Muscle layer of colon (tissue), 2 donors: Measurements from ENCODE around the gene RGS6.

Experiments
- H3K27ac ChIP-seq: one replicate; pipeline ENCODE4 v1.7.0; 2013; ENCODE audit warnings: low read depth, mild to moderate bottlenecking, low read length, moderate library complexity
- H3K27me3 ChIP-seq, 2 donors: one replicate each; pipeline ENCODE4 v1.7.0; 2013; ENCODE audit warnings: low read length in 2 of 2, mild to moderate bottlenecking in 2 of 2; ENCODE audit not compliant: insufficient read depth in 2 of 2, control insufficient read depth in 1 of 2
- H3K36me3 ChIP-seq: one replicate; pipeline ENCODE4 v1.7.0; 2013; ENCODE audit warnings: mild to moderate bottlenecking, low read length; ENCODE audit not compliant: insufficient read depth
- H3K4me1 ChIP-seq: one replicate; pipeline ENCODE4 v1.7.0; 2013; ENCODE audit warnings: mild to moderate bottlenecking, low read length; ENCODE audit not compliant: insufficient read depth
- H3K4me3 ChIP-seq, 2 donors: one replicate each; pipeline ENCODE4 v1.7.0; 2013; ENCODE audit warnings: low read length in 2 of 2, low read depth in 1 of 2, mild to moderate bottlenecking in 1 of 2, moderate library complexity in 1 of 2
- H3K9ac ChIP-seq: one replicate; pipeline ENCODE4 v1.7.0; 2013; ENCODE audit warnings: low read length
- H3K9me3 ChIP-seq: one replicate; pipeline ENCODE4 v1.7.0; 2013; ENCODE audit warnings: mild to moderate bottlenecking, low read length
- donor health status: abdominal sarcoma.
- donor health status: Adenocarcinoma of cecum.

Gene RGS6

GRCh38 chr14:72023128-72024042, 91.2 kb downstream of the RGS6 start:
- no peaks in the 10 kb centered on the region for H3K36me3 ChIP-seq
- H3K4me3 ChIP-seq: no peak overlapping the region
- no peaks in the 10 kb centered on the region for H3K9me3 ChIP-seq
- no peaks in the 10 kb centered on the region for H3K4me1 ChIP-seq
- no peak overlapping the region for H3K27ac ChIP-seq
- no peaks in the 10 kb centered on the region for H3K27me3 ChIP-seq
- no peak overlapping the region for H3K9ac ChIP-seq

DNA sequence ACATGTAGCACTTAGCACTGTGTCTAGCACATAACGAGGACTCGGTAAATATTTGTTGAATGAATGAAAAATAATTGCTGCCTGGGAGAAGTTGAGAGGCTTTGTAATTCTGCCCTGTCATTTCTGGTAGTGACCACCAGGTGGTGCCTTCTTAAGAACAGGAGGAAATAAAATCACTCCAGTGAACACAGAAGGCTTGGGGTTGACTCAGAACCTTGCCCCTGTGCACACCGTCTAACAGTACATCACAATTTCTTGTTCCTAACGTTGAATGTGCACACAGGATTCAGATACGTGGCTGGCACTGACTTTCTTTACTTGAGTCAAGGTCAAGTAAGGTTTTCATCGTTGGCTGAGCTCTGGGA, 91.8 kb downstream of the RGS6 start:
- Histone ChIP-seq H3K4me3 (no peak overlapping the region), H3K9ac (no peak overlapping the region), H3K4me1 (no peaks in the 10 kb centered on the region), H3K27me3 (no peaks in the 10 kb centered on the region), H3K27ac (no peak overlapping the region), H3K9me3 (no peaks in the 10 kb centered on the region), H3K36me3 (no peaks in the 10 kb centered on the region)

DNA sequence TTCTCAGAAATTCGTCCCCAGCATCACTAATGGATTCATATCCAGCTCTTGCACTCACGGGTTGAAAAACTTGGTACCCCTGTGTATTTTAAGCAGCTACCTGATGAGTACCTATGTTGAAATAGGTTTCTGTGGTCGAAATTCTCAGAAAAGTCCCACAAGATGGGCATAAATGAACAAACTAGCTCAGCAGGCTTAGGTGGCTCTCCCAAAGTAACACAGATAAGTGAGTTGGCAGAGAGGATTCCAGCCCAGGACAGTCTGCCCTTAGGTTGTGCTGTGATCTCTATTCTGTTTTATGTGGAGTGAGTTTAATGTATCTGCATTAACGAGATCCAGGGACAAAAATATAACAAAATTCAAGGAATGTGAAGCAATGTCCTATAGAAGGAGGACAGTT, 92.3 kb downstream of the RGS6 start:
- Histone ChIP-seq H3K4me3 (no peak overlapping the region), H3K9ac (no peak overlapping the region), H3K27me3 (no peaks in the 10 kb centered on the region), H3K27ac (no peak overlapping the region), H3K9me3 (no peaks in the 10 kb centered on the region), H3K4me1 (no peaks in the 10 kb centered on the region), H3K36me3 (no peaks in the 10 kb centered on the region)

- Histone ChIP-seq H3K36me3 (no peaks in the 10 kb centered on the region), H3K4me3 (no peak overlapping the region), H3K4me1 (no peaks in the 10 kb centered on the region), H3K9me3 (no peaks in the 10 kb centered on the region), H3K27me3 (no peaks in the 10 kb centered on the region), H3K27ac (no peak overlapping the region), H3K9ac (no peak overlapping the region)
Measured at GRCh38 chr14:72026536-72026935, 94.3 kb downstream of the RGS6 start.

- no peaks in the 10 kb centered on the region for H3K36me3 ChIP-seq
- no peak overlapping the region for H3K27ac ChIP-seq
- no peaks in the 10 kb centered on the region for H3K4me1 ChIP-seq
- no peaks in the 10 kb centered on the region for H3K27me3 ChIP-seq
- no peak overlapping the region for H3K4me3 ChIP-seq
- H3K9me3 ChIP-seq: no peaks in the 10 kb centered on the region
- no peak overlapping the region for H3K9ac ChIP-seq
Measured at GRCh38 chr14:72027061-72027460, 94.8 kb downstream of the RGS6 start.

GRCh38 chr14:72033365-72033764, 101.1 kb downstream of the RGS6 start:
- H3K4me3 ChIP-seq: no peak overlapping the region
- H3K4me1 ChIP-seq: no peaks in the 10 kb centered on the region
- no peak overlapping the region for H3K27ac ChIP-seq
- no peak overlapping the region for H3K9ac ChIP-seq
- no peaks in the 10 kb centered on the region for H3K9me3 ChIP-seq
- H3K27me3 ChIP-seq: no peaks in the 10 kb centered on the region
- no peaks in the 10 kb centered on the region for H3K36me3 ChIP-seq

DNA sequence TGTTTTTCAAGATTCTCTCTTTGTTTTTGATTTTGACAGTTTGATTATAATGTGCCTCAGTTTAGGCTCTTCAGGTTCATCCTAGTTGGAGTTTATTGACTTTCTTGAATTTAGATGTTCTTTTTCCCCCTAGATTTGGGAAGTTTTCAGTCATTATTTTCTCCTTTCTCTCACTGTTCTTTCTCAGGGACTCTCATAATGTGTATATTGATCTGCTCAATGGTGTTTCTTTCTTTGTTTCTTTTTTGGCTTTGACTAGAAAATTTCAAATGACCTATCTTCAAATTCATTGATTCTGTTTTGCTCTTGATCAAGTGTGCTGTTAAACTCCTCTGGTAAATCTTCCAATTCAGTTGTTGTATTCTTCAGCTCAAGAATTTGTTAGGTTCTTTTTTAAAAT, 108.3 kb downstream of the RGS6 start:
- Histone ChIP-seq H3K9ac (no peak overlapping the region), H3K9me3 (no peaks in the 10 kb centered on the region), H3K4me3 (no peak overlapping the region), H3K36me3 (no peaks in the 10 kb centered on the region), H3K4me1 (no peaks in the 10 kb centered on the region), H3K27me3 (no peaks in the 10 kb centered on the region), H3K27ac (no peak overlapping the region)

DNA sequence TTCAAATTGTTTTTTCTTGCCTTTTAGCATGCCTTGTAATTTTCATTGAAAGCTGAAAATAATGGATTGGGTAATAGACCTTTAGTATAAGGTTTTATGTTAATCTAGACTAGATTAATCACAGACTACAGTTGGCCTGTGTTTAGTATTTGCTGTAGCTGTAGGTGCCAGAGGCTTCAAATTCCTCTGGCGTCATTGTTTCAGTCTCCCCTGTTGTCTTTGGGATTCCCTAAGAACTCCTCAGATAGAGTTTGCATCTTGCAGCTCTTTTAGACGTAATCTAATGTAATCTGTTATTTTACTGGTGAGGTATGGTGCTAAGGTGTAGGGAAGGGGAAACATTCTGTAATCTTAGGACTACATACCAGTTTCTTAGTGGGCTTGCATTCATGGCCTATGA, 113.0 kb downstream of the RGS6 start:
- Histone ChIP-seq H3K9me3 (no peaks in the 10 kb centered on the region), H3K4me1 (no peaks in the 10 kb centered on the region), H3K27me3 (no peaks in the 10 kb centered on the region), H3K27ac (no peak overlapping the region), H3K9ac (no peak overlapping the region), H3K36me3 (no peaks in the 10 kb centered on the region), H3K4me3 (no peak overlapping the region)

- Histone ChIP-seq H3K27me3 (no peaks in the 10 kb centered on the region), H3K4me1 (no peaks in the 10 kb centered on the region), H3K36me3 (no peaks in the 10 kb centered on the region), H3K9ac (no peak overlapping the region), H3K4me3 (no peak overlapping the region), H3K9me3 (no peaks in the 10 kb centered on the region), H3K27ac (no peak overlapping the region)
Measured at GRCh38 chr14:72045885-72046284, 113.7 kb downstream of the RGS6 start.

GRCh38 chr14:72049462-72049861, 117.2 kb downstream of the RGS6 start:
- H3K9me3 ChIP-seq: no peaks in the 10 kb centered on the region
- no peaks in the 10 kb centered on the region for H3K4me1 ChIP-seq
- no peak overlapping the region for H3K9ac ChIP-seq
- no peaks in the 10 kb centered on the region for H3K27me3 ChIP-seq
- H3K27ac ChIP-seq: no peak overlapping the region
- no peaks in the 10 kb centered on the region for H3K36me3 ChIP-seq
- H3K4me3 ChIP-seq: no peak overlapping the region

GRCh38 chr14:72052356-72052755, 120.1 kb downstream of the RGS6 start:
- H3K27me3 ChIP-seq: no peaks in the 10 kb centered on the region
- H3K4me1 ChIP-seq: no peaks in the 10 kb centered on the region
- H3K9me3 ChIP-seq: no peaks in the 10 kb centered on the region
- no peak overlapping the region for H3K27ac ChIP-seq
- no peaks in the 10 kb centered on the region for H3K36me3 ChIP-seq
- H3K4me3 ChIP-seq: no peak overlapping the region
- no peak overlapping the region for H3K9ac ChIP-seq

- Histone ChIP-seq H3K27me3 (no peaks in the 10 kb centered on the region), H3K9ac (no peak overlapping the region), H3K27ac (no peak overlapping the region), H3K4me3 (no peak overlapping the region), H3K9me3 (no peaks in the 10 kb centered on the region), H3K4me1 (no peaks in the 10 kb centered on the region), H3K36me3 (no peaks in the 10 kb centered on the region)
Measured at GRCh38 chr14:72053651-72054050, 121.4 kb downstream of the RGS6 start.
